ENCODE measurements around the gene ARAP2.

- TF ChIP-seq POLR2AphosphoS5 (IDR thresholded peaks at IDR 0.05; ENCODE audit: low read depth, low read length): no peak
- TF ChIP-seq POLR2A (IDR thresholded peaks at IDR 0.05; ENCODE audit: low read depth, low read length): no peak
Measured at GRCh38 chr4:36141186-36141585, 103.1 kb downstream of the ARAP2 start.
